ENCODE results near the gene TRABD.
"Not testable (repeated sequence)": the region's sequence is repeated elsewhere in the genome, so short reads cannot be mapped to it uniquely, and the experiment has no call there.

TRABD gene

GRCh38 chr22:50185375-50186087 is at the start of gene TRABD:
TSS of gene TRABD (plus strand) at chr22:50185913. CDS start at chr22:50193061, 7,148 bp downstream.
- peak; percentile 94 for DNase-seq

GRCh38 chr22:50136581-50137015 is 49.1 kb upstream of the TRABD start:
- DNase-seq: no peak

- not testable (repeated sequence) for DNase-seq
Measured at GRCh38 chr22:50137277-50137676, 48.4 kb upstream of the TRABD start.

GRCh38 chr22:50138041-50138440 is 47.7 kb upstream of the TRABD start:
- no peak for DNase-seq

- no peak for DNase-seq
Measured at GRCh38 chr22:50138988-50139387, 46.7 kb upstream of the TRABD start.

- DNase-seq: no peak
Measured at GRCh38 chr22:50139843-50140415, 45.8 kb upstream of the TRABD start.

GRCh38 chr22:50140615-50141014 is 45.1 kb upstream of the TRABD start:
- DNase-seq: no peak

- DNase-seq: no peak
Measured at GRCh38 chr22:50141462-50141861, 44.3 kb upstream of the TRABD start.

GRCh38 chr22:50141891-50142363 is 43.8 kb upstream of the TRABD start:
- no peak for DNase-seq

- DNase-seq: no peak
Measured at GRCh38 chr22:50143096-50143495, 42.6 kb upstream of the TRABD start.

- no peak for DNase-seq
Measured at GRCh38 chr22:50144005-50144614, 41.6 kb upstream of the TRABD start.

GRCh38 chr22:50145721-50146438 is 39.8 kb upstream of the TRABD start:
- DNase-seq: no peak

- no peak for DNase-seq
Measured at GRCh38 chr22:50146439-50147238, 39.1 kb upstream of the TRABD start.

- DNase-seq: not testable (repeated sequence)
Measured at GRCh38 chr22:50147258-50148165, 38.2 kb upstream of the TRABD start.

GRCh38 chr22:50148166-50148500 is 37.6 kb upstream of the TRABD start:
- DNase-seq: no peak

GRCh38 chr22:50148991-50149721 is 36.6 kb upstream of the TRABD start:
- DNase-seq: peak; percentile 82

- no peak for DNase-seq
Measured at GRCh38 chr22:50150161-50151129, 35.3 kb upstream of the TRABD start.

- no peak for DNase-seq
Measured at GRCh38 chr22:50151571-50152537, 33.9 kb upstream of the TRABD start.

All from CD4-positive, alpha-beta T cell treated with Interleukin-6 for 4 hours (primary cell).